ENCODE data around the gene ZNF48.

The ZNF48 gene

GRCh38 chr16:30397056-30397455 lies 1.8 kb downstream of the ZNF48 start:
- Histone ChIP-seq H3K4me2 (ENCODE audit: low read length) (no peak overlapping the region), H4K20me1 (ENCODE audit: insufficient read depth, low read length) (no peaks in the 10 kb centered on the region), H3K27me3 (ENCODE audit: low read depth, low read length) (no peaks in the 10 kb centered on the region), H3K36me3 (replicated peaks; ENCODE audit: low read depth, low read length) (no peaks in the 10 kb centered on the region), H3K4me1 (ENCODE audit: low read length) (peaks cover 18% of the 10 kb centered on the region), H2AFZ (ENCODE audit: low read depth, low read length) (no peak overlapping the region), H3K4me3 (ENCODE audit: low read length) (no peak overlapping the region), H3K27ac (ENCODE audit: low read length) (no peak overlapping the region), H3K9ac (ENCODE audit: low read length) (no peak overlapping the region), H3K9me3 (ENCODE audit: insufficient read depth, low read length) (no peaks in the 10 kb centered on the region), H3K79me2 (ENCODE audit: low read length) (peaks cover 8% of the 10 kb centered on the region)
- TF ChIP-seq, protein P1, sequence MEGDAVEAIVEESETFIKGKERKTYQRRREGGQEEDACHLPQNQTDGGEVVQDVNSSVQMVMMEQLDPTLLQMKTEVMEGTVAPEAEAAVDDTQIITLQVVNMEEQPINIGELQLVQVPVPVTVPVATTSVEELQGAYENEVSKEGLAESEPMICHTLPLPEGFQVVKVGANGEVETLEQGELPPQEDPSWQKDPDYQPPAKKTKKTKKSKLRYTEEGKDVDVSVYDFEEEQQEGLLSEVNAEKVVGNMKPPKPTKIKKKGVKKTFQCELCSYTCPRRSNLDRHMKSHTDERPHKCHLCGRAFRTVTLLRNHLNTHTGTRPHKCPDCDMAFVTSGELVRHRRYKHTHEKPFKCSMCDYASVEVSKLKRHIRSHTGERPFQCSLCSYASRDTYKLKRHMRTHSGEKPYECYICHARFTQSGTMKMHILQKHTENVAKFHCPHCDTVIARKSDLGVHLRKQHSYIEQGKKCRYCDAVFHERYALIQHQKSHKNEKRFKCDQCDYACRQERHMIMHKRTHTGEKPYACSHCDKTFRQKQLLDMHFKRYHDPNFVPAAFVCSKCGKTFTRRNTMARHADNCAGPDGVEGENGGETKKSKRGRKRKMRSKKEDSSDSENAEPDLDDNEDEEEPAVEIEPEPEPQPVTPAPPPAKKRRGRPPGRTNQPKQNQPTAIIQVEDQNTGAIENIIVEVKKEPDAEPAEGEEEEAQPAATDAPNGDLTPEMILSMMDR (IDR thresholded peaks at IDR 0.05; ENCODE audit: low read depth, low read length) = no peak
- no peak for TF ChIP-seq EZH2phosphoT487 (IDR thresholded peaks at IDR 0.05; ENCODE audit: low read depth)

GRCh38 chr16:30397776-30398660 lies 2.8 kb downstream of the ZNF48 start:
- no peaks in the 10 kb centered on the region for H4K20me1 ChIP-seq (ENCODE audit: insufficient read depth, low read length)
- peaks cover 18% of the 10 kb centered on the region for H3K4me1 ChIP-seq (ENCODE audit: low read length)
- no peak overlapping the region for H3K4me2 ChIP-seq (ENCODE audit: low read length)
- H3K4me3 ChIP-seq (ENCODE audit: low read length) = no peak overlapping the region
- peaks cover 8% of the 10 kb centered on the region for H3K79me2 ChIP-seq (ENCODE audit: low read length)
- TF ChIP-seq, protein P1 (IDR thresholded peaks at IDR 0.05; ENCODE audit: low read depth, low read length) = no peak
- H3K9ac ChIP-seq (ENCODE audit: low read length) = no peak overlapping the region
- no peaks in the 10 kb centered on the region for H3K27me3 ChIP-seq (ENCODE audit: low read depth, low read length)
- no peaks in the 10 kb centered on the region for H3K9me3 ChIP-seq (ENCODE audit: insufficient read depth, low read length)
- H2AFZ ChIP-seq (ENCODE audit: low read depth, low read length) = no peak overlapping the region
- no peak overlapping the region for H3K27ac ChIP-seq (ENCODE audit: low read length)
- no peaks in the 10 kb centered on the region for H3K36me3 ChIP-seq (replicated peaks; ENCODE audit: low read depth, low read length)

DNA sequence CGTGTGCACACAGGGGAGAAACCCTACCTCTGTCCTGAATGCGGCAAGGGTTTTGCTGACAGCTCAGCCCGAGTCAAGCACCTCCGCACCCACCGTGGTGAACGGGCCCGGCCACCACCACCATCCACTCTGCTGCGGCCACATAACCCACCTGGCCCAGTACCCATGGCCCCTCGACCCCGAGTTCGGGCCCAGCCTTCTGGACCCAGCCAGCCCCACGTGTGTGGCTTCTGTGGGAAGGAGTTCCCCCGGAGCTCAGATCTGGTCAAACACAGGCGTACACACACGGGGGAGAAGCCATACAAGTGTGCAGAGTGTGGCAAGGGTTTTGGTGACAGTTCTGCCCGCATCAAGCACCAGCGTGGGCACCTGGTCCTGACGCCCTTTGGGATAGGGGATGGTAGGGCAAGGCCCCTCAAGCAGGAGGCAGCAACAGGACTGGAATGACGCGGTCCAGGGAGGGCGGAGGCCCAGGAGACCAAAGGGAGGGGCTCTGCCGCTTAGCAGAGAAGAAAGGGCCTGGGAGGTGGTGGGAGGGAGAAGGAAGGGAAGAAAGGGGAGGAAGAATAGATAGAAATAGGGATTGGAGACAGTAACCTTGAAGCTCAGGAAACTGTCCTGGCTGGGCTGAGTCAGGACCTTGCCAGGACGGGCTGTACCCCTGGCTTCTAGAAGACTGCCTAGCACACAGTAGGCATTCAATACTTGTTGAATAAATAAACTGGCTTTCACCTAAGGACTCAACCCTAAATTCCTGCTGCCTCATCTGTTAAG lies 3.6 kb downstream of the ZNF48 start:
- Histone ChIP-seq H4K20me1 (ENCODE audit: insufficient read depth, low read length) (no peaks in the 10 kb centered on the region), H3K9me3 (ENCODE audit: insufficient read depth, low read length) (no peaks in the 10 kb centered on the region), H3K4me2 (ENCODE audit: low read length) (no peak overlapping the region), H3K4me3 (ENCODE audit: low read length) (no peak overlapping the region), H2AFZ (ENCODE audit: low read depth, low read length) (no peak overlapping the region), H3K27ac (ENCODE audit: low read length) (no peak overlapping the region), H3K9ac (ENCODE audit: low read length) (no peak overlapping the region), H3K4me1 (ENCODE audit: low read length) (peaks cover 18% of the 10 kb centered on the region), H3K79me2 (ENCODE audit: low read length) (peaks cover 8% of the 10 kb centered on the region), H3K36me3 (replicated peaks; ENCODE audit: low read depth, low read length) (no peaks in the 10 kb centered on the region), H3K27me3 (ENCODE audit: low read depth, low read length) (no peaks in the 10 kb centered on the region)
- TF ChIP-seq, protein P1 (IDR thresholded peaks at IDR 0.05; ENCODE audit: low read depth, low read length) = no peak
- no peak for TF ChIP-seq EZH2phosphoT487 (IDR thresholded peaks at IDR 0.05; ENCODE audit: low read depth)
